ENCODE measurements around the gene RGS12. TPM values are rescaled to one million over a fixed set of nuclear protein-coding genes. Genes with fewer than 3 reads are reported as not detected.

The RGS12 gene
- total and polyA plus RNA-seq, 2 experiments from 2014 or later, result 8.0 to 19.0 TPM

DNA sequence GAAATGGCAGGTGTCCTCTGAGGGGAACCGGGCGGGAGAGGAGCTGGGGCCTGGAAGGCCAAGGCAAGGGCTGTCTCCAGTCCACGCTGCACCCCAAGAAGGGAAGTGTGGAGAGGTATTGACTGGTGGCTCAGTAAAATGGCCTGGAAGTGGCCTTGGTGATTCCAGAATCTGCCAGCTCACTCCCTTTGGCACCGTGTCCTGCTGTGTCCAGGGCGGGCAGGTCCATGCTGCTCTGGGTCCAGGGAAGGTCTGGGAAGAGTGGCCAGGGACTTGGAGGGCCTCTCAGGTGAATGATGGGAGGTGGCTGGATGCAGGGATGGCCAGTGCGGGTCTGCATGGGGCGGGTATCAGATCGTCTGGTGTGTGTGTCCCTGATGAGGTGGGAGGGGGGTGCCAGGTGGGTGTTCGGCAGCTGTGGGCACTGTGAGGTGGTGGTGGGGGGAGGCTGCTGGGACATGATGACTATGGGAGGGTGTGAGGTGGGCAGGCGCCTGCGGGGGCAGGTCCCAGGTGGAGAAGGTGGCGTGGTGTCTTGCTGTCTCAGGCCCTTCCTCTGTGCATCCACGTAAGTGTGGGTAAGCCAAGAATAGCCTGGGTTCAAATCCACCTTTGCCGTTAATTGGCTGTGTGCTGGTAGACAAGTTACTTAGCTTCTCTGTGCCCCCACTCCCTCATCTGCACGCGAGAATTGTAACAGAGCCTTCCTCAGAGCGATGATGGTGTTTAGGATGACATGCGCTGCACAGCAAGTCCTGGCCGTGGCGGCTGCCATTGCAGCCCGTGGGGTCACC is 17.7 kb downstream of the RGS12 start:
- Histone ChIP-seq H3K4me3 (no peak overlapping the region), H3K9me2 (ENCODE audit: insufficient read depth) (no peaks in the 10 kb centered on the region), H3K4me2 (no peak overlapping the region), H2AFZ (no peak overlapping the region), H3K4me1 (ENCODE audit: insufficient read depth) (no peaks in the 10 kb centered on the region), H3K27me3 (ENCODE audit: insufficient read depth) (no peaks in the 10 kb centered on the region), H3K27ac (ENCODE audit: low read depth) (no peak overlapping the region), H3K79me2 (replicated peaks; ENCODE audit: insufficient read depth) (peaks cover 9% of the 10 kb centered on the region; the same call in 1 of the 2 replicates), H3F3A (replicated peaks; ENCODE audit: low read depth) (no peaks in the 10 kb centered on the region), H4K20me1 (replicated peaks; ENCODE audit: insufficient read depth) (no peaks in the 10 kb centered on the region; the same call in none of the 2 replicates), H3K36me3 (ENCODE audit: insufficient read depth) (no peaks in the 10 kb centered on the region)
- Mint-ChIP-seq H3K27ac (no peak overlapping the region), H3K9me3 (no peaks in the 10 kb centered on the region), H3K4me3 (no peak overlapping the region), H3K27me3 (ENCODE audit: insufficient read depth, low read depth, poor library complexity) (peaks cover 18% of the 10 kb centered on the region), H3K4me1 (peaks cover 22% of the 10 kb centered on the region), H3K36me3 (ENCODE audit: low read depth) (no peaks in the 10 kb centered on the region)
- DNase-seq (ENCODE audit: low spot score) (no peak), ATAC-seq (no peak)
- TF ChIP-seq, protein P1, sequence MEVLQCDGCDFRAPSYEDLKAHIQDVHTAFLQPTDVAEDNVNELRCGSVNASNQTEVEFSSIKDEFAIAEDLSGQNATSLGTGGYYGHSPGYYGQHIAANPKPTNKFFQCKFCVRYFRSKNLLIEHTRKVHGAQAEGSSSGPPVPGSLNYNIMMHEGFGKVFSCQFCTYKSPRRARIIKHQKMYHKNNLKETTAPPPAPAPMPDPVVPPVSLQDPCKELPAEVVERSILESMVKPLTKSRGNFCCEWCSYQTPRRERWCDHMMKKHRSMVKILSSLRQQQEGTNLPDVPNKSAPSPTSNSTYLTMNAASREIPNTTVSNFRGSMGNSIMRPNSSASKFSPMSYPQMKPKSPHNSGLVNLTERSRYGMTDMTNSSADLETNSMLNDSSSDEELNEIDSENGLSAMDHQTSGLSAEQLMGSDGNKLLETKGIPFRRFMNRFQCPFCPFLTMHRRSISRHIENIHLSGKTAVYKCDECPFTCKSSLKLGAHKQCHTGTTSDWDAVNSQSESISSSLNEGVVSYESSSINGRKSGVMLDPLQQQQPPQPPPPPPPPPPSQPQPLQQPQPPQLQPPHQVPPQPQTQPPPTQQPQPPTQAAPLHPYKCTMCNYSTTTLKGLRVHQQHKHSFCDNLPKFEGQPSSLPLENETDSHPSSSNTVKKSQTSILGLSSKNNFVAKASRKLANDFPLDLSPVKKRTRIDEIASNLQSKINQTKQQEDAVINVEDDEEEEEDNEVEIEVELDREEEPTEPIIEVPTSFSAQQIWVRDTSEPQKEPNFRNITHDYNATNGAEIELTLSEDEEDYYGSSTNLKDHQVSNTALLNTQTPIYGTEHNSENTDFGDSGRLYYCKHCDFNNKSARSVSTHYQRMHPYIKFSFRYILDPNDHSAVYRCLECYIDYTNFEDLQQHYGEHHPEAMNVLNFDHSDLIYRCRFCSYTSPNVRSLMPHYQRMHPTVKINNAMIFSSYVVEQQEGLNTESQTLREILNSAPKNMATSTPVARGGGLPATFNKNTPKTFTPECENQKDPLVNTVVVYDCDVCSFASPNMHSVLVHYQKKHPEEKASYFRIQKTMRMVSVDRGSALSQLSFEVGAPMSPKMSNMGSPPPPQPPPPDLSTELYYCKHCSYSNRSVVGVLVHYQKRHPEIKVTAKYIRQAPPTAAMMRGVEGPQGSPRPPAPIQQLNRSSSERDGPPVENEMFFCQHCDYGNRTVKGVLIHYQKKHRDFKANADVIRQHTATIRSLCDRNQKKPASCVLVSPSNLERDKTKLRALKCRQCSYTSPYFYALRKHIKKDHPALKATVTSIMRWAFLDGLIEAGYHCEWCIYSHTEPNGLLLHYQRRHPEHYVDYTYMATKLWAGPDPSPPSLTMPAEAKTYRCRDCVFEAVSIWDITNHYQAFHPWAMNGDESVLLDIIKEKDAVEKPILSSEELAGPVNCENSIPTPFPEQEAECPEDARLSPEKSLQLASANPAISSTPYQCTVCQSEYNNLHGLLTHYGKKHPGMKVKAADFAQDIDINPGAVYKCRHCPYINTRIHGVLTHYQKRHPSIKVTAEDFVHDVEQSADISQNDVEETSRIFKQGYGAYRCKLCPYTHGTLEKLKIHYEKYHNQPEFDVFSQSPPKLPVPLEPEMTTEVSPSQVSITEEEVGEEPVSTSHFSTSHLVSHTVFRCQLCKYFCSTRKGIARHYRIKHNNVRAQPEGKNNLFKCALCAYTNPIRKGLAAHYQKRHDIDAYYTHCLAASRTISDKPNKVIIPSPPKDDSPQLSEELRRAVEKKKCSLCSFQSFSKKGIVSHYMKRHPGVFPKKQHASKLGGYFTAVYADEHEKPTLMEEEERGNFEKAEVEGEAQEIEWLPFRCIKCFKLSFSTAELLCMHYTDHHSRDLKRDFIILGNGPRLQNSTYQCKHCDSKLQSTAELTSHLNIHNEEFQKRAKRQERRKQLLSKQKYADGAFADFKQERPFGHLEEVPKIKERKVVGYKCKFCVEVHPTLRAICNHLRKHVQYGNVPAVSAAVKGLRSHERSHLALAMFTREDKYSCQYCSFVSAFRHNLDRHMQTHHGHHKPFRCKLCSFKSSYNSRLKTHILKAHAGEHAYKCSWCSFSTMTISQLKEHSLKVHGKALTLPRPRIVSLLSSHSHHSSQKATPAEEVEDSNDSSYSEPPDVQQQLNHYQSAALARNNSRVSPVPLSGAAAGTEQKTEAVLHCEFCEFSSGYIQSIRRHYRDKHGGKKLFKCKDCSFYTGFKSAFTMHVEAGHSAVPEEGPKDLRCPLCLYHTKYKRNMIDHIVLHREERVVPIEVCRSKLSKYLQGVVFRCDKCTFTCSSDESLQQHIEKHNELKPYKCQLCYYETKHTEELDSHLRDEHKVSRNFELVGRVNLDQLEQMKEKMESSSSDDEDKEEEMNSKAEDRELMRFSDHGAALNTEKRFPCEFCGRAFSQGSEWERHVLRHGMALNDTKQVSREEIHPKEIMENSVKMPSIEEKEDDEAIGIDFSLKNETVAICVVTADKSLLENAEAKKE (CRISPR knock-in tag; IDR thresholded peaks at IDR 0.05), result no peak
- TF ChIP-seq EZH2 (IDR thresholded peaks at IDR 0.05; ENCODE audit: low read depth, unreplicated experiment), result no peak
- no peak for TF ChIP-seq EZH2phosphoT487 (IDR thresholded peaks at IDR 0.05; ENCODE audit: unreplicated experiment)
- no peak for TF ChIP-seq JUNB (IDR thresholded peaks at IDR 0.05; ENCODE audit: unreplicated experiment)
- TF ChIP-seq ZNF114 (CRISPR knock-in tag; IDR thresholded peaks at IDR 0.05), result no peak
- TF ChIP-seq, protein P2, sequence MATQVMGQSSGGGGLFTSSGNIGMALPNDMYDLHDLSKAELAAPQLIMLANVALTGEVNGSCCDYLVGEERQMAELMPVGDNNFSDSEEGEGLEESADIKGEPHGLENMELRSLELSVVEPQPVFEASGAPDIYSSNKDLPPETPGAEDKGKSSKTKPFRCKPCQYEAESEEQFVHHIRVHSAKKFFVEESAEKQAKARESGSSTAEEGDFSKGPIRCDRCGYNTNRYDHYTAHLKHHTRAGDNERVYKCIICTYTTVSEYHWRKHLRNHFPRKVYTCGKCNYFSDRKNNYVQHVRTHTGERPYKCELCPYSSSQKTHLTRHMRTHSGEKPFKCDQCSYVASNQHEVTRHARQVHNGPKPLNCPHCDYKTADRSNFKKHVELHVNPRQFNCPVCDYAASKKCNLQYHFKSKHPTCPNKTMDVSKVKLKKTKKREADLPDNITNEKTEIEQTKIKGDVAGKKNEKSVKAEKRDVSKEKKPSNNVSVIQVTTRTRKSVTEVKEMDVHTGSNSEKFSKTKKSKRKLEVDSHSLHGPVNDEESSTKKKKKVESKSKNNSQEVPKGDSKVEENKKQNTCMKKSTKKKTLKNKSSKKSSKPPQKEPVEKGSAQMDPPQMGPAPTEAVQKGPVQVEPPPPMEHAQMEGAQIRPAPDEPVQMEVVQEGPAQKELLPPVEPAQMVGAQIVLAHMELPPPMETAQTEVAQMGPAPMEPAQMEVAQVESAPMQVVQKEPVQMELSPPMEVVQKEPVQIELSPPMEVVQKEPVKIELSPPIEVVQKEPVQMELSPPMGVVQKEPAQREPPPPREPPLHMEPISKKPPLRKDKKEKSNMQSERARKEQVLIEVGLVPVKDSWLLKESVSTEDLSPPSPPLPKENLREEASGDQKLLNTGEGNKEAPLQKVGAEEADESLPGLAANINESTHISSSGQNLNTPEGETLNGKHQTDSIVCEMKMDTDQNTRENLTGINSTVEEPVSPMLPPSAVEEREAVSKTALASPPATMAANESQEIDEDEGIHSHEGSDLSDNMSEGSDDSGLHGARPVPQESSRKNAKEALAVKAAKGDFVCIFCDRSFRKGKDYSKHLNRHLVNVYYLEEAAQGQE (IDR thresholded peaks at IDR 0.05; ENCODE audit: unreplicated experiment), result no peak
- TF ChIP-seq, protein P3, sequence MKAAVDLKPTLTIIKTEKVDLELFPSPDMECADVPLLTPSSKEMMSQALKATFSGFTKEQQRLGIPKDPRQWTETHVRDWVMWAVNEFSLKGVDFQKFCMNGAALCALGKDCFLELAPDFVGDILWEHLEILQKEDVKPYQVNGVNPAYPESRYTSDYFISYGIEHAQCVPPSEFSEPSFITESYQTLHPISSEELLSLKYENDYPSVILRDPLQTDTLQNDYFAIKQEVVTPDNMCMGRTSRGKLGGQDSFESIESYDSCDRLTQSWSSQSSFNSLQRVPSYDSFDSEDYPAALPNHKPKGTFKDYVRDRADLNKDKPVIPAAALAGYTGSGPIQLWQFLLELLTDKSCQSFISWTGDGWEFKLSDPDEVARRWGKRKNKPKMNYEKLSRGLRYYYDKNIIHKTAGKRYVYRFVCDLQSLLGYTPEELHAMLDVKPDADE (IDR thresholded peaks at IDR 0.05), result no peak
- no peak for TF ChIP-seq NANOG (IDR thresholded peaks at IDR 0.05; ENCODE audit: borderline replicate concordance)
- TF ChIP-seq STAT1 (IDR thresholded peaks at IDR 0.05; ENCODE audit: unreplicated experiment), result no peak
- no peak for TF ChIP-seq CREB1 (CRISPR knock-in tag; IDR thresholded peaks at IDR 0.05; ENCODE audit: low read depth)
- TF ChIP-seq POLR2AphosphoS5 (IDR thresholded peaks at IDR 0.05; ENCODE audit: low read depth), result no peak
- no peak for TF ChIP-seq ZNF331 (CRISPR knock-in tag; IDR thresholded peaks at IDR 0.05; ENCODE audit: low read depth)
- TF ChIP-seq, protein P4, sequence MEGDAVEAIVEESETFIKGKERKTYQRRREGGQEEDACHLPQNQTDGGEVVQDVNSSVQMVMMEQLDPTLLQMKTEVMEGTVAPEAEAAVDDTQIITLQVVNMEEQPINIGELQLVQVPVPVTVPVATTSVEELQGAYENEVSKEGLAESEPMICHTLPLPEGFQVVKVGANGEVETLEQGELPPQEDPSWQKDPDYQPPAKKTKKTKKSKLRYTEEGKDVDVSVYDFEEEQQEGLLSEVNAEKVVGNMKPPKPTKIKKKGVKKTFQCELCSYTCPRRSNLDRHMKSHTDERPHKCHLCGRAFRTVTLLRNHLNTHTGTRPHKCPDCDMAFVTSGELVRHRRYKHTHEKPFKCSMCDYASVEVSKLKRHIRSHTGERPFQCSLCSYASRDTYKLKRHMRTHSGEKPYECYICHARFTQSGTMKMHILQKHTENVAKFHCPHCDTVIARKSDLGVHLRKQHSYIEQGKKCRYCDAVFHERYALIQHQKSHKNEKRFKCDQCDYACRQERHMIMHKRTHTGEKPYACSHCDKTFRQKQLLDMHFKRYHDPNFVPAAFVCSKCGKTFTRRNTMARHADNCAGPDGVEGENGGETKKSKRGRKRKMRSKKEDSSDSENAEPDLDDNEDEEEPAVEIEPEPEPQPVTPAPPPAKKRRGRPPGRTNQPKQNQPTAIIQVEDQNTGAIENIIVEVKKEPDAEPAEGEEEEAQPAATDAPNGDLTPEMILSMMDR (conservative IDR thresholded peaks at IDR 0.05; ENCODE audit: low read depth in 2 of 2), result no peak

Data from GM23338 (cell line).